ENCODE data around the gene GSK3B. TPM values are rescaled to one million over a fixed set of nuclear protein-coding genes. Genes with fewer than 3 reads are reported as not detected.

GSK3B gene
- total and polyA plus RNA-seq, 10 of the 15 experiments (the other 5 are each of a cell fraction or from before 2014, with no cell fraction given) = 8.5 to 49.8 (median 25.5) TPM

DNA sequence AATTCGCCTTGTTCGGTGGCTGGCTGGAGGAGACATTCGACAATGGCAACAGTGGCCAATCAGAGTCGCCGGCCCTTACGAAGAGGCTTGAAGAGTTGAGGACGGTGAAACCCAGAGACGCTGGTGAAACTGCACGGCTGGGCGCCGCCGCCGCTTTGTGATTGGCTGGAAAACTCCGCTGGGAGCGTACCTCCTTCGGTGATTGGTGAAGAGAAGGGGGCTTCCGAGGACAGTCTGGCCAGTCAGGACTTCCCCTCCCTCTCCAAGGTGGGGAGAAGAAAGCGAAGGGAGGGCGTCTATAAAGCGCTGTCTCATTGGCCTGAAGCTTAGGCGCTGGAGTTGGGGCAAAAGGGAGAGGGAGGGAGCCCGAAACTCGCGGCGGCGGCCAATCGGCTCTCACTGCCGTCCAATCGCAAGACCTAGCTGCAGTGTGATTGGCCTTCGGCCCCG, 554 bp upstream of the GSK3B start (continued):
- TF ChIP-seq POLR2AphosphoS2 (IDR thresholded peaks at IDR 0.05; ENCODE audit: low read depth, low read length) (no peak), MEF2B (IDR thresholded peaks at IDR 0.05; ENCODE audit: partially characterized antibody, poor library complexity, severe bottlenecking) (peak; percentile 65), RFX5 (IDR thresholded peaks at IDR 0.05; ENCODE audit: low read depth, low read length) (peak; percentile 92; the same call in 1 of the 2 replicates), SPI1 (IDR thresholded peaks at IDR 0.05; ENCODE audit: borderline replicate concordance, insufficient read depth, low read depth, low read length) (peak; percentile 46; the same call in 1 of the 2 replicates), SIN3A (IDR thresholded peaks at IDR 0.05; ENCODE audit: low read depth, low read length) (no peak; the same call in 1 of the 2 replicates), SIX5 (IDR thresholded peaks at IDR 0.05; ENCODE audit: low read depth, low read length, severe bottlenecking) (peak; percentile 16), PAX5 (IDR thresholded peaks at IDR 0.05; ENCODE audit: borderline replicate concordance, low read depth, low read length) (no peak), ETV6 (conservative IDR thresholded peaks at IDR 0.05 in 1 of 2, IDR thresholded peaks at IDR 0.05 in 1 of 2; ENCODE audit: borderline replicate concordance in 1 of 2, low read depth in 1 of 2) (no peak), LARP7 (IDR thresholded peaks at IDR 0.05) (no peak), TBL1XR1 (IDR thresholded peaks at IDR 0.05; ENCODE audit: low read depth, low read length) (no peak), CHD2 (IDR thresholded peaks at IDR 0.05; ENCODE audit: borderline replicate concordance, low read depth, low read length) (peak; percentile 91)
- TF ChIP-seq, protein P1, sequence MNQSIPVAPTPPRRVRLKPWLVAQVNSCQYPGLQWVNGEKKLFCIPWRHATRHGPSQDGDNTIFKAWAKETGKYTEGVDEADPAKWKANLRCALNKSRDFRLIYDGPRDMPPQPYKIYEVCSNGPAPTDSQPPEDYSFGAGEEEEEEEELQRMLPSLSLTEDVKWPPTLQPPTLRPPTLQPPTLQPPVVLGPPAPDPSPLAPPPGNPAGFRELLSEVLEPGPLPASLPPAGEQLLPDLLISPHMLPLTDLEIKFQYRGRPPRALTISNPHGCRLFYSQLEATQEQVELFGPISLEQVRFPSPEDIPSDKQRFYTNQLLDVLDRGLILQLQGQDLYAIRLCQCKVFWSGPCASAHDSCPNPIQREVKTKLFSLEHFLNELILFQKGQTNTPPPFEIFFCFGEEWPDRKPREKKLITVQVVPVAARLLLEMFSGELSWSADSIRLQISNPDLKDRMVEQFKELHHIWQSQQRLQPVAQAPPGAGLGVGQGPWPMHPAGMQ (IDR thresholded peaks at IDR 0.05; ENCODE audit: borderline replicate concordance) = no peak
- TF ChIP-seq, protein P2, sequence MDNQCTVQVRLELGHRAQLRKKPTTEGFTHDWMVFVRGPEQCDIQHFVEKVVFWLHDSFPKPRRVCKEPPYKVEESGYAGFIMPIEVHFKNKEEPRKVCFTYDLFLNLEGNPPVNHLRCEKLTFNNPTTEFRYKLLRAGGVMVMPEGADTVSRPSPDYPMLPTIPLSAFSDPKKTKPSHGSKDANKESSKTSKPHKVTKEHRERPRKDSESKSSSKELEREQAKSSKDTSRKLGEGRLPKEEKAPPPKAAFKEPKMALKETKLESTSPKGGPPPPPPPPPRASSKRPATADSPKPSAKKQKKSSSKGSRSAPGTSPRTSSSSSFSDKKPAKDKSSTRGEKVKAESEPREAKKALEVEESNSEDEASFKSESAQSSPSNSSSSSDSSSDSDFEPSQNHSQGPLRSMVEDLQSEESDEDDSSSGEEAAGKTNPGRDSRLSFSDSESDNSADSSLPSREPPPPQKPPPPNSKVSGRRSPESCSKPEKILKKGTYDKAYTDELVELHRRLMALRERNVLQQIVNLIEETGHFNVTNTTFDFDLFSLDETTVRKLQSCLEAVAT (IDR thresholded peaks at IDR 0.05) = no peak
- TF ChIP-seq, protein P3, sequence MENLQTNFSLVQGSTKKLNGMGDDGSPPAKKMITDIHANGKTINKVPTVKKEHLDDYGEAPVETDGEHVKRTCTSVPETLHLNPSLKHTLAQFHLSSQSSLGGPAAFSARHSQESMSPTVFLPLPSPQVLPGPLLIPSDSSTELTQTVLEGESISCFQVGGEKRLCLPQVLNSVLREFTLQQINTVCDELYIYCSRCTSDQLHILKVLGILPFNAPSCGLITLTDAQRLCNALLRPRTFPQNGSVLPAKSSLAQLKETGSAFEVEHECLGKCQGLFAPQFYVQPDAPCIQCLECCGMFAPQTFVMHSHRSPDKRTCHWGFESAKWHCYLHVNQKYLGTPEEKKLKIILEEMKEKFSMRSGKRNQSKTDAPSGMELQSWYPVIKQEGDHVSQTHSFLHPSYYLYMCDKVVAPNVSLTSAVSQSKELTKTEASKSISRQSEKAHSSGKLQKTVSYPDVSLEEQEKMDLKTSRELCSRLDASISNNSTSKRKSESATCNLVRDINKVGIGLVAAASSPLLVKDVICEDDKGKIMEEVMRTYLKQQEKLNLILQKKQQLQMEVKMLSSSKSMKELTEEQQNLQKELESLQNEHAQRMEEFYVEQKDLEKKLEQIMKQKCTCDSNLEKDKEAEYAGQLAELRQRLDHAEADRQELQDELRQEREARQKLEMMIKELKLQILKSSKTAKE (IDR thresholded peaks at IDR 0.05; ENCODE audit: low read depth, poor library complexity, severe bottlenecking) = peak; percentile 69
- TF ChIP-seq, protein P4, sequence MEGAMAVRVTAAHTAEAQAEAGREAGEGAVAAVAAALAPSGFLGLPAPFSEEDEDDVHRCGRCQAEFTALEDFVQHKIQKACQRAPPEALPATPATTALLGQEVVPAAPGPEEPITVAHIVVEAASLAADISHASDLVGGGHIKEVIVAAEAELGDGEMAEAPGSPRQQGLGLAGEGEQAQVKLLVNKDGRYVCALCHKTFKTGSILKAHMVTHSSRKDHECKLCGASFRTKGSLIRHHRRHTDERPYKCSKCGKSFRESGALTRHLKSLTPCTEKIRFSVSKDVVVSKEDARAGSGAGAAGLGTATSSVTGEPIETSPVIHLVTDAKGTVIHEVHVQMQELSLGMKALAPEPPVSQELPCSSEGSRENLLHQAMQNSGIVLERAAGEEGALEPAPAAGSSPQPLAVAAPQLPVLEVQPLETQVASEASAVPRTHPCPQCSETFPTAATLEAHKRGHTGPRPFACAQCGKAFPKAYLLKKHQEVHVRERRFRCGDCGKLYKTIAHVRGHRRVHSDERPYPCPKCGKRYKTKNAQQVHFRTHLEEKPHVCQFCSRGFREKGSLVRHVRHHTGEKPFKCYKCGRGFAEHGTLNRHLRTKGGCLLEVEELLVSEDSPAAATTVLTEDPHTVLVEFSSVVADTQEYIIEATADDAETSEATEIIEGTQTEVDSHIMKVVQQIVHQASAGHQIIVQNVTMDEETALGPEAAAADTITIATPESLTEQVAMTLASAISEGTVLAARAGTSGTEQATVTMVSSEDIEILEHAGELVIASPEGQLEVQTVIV (IDR thresholded peaks at IDR 0.05; ENCODE audit: borderline replicate concordance, partially characterized antibody) = no peak
- TF ChIP-seq, protein P5, sequence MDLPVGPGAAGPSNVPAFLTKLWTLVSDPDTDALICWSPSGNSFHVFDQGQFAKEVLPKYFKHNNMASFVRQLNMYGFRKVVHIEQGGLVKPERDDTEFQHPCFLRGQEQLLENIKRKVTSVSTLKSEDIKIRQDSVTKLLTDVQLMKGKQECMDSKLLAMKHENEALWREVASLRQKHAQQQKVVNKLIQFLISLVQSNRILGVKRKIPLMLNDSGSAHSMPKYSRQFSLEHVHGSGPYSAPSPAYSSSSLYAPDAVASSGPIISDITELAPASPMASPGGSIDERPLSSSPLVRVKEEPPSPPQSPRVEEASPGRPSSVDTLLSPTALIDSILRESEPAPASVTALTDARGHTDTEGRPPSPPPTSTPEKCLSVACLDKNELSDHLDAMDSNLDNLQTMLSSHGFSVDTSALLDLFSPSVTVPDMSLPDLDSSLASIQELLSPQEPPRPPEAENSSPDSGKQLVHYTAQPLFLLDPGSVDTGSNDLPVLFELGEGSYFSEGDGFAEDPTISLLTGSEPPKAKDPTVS (IDR thresholded peaks at IDR 0.05; ENCODE audit: low read depth, low read length) = no peak
